ENCODE measurements around the gene ADCY2.

Gene ADCY2

DNA sequence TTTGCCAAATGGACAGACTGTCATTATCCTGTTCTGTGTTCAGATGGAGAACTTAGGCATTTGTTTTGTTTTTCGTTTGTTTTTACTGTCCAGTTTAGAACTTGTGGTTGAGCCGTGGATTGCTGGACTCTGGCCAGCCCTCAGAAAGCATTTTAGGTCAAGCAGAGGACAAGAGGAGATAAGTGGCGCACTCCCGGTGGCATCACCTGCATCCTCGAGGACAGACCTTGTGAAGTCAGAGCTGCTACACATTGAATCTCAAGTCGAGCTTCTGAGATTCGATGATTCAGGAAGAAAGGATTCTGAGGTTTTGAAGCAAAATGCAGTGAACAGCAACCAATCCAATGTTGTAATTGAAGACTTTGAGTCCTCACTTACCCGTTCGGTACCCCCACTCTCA lies 481.9 kb downstream of the ADCY2 start:
- no peak for DNase-seq

- no peak for DNase-seq
Observed at GRCh38 chr5:7878381-7878873, 482.5 kb downstream of the ADCY2 start.
